Epithelial cell of prostate (primary cell): ENCODE results near the gene INSYN2B.
A peak's percentile ranks its signal among the peaks of the same experiment; 100 is the strongest.

Experiments used
- DNase-seq: peaks from one replicate; pipeline ENCODE4 v3.0.0-alpha.2; 2011; ENCODE audit warnings: low read depth, low spot score
- H3K27ac ChIP-seq: fragments of 450-650 bp; 2 replicates; pipeline ENCODE4 v1.5.1; 2017; ENCODE audit warnings: mild to moderate bottlenecking

The INSYN2B gene

DNA sequence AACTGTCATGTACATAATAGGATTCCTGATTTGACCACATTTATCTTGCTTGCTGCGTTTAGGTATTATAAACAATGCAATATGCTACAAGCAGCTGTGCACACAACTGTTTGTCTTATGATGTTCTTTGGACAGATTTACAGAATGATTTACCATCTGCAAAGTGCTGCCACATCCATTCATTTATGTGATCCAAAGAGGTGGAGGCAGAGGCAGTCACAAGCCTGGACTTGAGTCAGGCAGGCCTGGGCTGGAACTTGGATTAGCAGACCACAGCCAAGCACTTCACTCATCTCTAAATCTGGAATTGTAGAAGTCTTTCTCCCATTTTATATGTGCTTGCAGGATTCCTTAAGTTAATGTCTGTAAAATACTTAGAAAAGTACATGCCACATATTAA lies 149.0 kb downstream of the INSYN2B start:
- DNase-seq: peak; percentile 58
- H3K27ac ChIP-seq: no peak overlapping the region

DNA sequence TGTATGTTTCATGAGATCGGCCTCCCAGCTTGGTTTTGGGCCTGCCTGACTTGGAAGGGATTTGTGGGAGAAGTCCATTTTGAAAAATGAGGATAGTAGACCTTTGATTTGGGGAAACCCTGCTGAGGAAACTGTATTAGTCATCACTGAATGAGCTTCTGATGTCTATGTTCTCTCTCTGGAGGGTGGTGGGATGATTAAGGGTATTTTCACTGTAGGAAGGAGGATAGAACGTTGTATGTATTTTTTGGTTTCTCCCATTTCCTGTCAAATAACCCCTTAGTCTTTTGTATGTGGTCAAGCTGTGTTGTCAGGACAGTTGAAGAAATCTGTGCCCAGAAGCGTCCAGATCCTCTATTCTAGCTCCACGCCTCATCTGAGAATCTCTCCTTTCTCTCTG lies 151.9 kb downstream of the INSYN2B start:
- no peak overlapping the region for H3K27ac ChIP-seq
- no peak for DNase-seq

DNA sequence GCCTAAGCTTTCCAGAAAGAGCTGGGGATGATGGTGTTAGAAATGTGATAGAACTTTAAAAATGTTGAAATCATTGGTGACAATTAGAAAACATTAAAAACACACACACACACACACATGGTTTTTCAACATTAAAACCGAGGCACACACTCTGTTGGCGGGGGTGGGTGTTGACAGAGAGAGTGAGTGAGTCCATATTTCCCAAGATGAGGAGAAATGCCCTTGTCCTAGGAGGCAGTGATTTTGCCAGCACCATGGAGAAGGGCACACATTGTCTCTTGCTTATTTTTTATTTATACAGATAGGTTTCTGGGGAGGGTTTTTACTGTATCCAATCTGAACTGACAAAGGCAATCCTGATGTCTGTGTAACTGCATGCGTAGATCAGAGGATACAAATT lies 152.5 kb downstream of the INSYN2B start:
- H3K27ac ChIP-seq: no peak overlapping the region
- no peak for DNase-seq

DNA sequence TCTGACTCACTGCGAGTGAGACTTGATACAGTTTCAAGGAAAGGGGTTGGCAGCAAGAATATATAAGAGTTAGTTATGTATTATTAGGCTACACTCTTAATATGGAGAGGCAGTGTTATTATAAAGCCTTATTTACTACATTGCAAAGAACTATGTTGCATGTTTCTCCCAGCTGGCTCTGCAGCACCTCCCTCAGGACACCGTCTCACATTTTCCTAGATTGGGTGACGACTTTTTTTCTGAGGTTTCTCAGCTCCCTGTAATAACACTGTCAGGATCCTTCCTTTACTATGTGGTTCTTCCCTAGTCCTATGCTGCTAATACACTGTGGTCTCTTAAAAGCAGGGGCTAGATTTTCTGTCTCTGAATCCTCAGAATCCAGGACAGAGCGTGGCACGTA lies 153.7 kb downstream of the INSYN2B start:
- no peak overlapping the region for H3K27ac ChIP-seq
- DNase-seq: no peak

DNA sequence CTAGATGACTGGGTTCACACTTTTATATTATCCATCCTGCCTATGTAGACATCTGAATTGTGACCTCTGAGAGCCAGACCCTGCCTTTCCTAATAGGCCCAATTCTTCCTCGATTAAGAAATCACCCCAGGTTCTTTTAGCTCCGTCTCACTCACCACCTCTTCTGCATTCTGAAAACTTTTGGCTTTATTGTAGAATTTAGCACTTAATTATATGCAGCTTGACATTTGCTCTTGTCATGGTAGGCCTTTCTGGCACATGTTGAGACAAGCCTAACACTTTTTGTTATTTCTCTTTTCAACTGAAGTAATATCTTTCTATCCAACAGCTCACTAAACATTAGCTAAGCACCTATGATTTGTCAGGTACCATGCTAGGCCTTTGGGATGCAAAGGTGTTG lies 163.3 kb downstream of the INSYN2B start:
- no peak overlapping the region for H3K27ac ChIP-seq
- no peak for DNase-seq

DNA sequence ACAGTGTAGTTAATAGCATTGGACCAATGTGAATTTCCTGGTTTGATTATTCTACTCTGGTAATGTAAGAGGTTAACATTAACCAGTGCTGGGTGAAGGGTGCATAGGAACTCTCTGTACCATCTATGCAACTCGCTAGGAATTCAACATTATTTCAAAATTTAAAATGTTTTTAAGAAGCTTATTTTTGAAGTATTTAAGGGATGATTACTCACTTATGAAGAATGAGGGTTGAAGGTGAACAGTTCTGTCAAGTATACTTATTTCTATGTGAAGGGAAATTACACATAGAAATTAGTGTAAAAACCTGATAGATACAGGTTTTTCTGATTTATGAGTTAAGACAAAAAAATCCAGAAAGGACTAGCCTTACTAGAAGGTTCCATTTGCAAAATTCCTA lies 165.8 kb downstream of the INSYN2B start:
- H3K27ac ChIP-seq: no peak overlapping the region
- DNase-seq: no peak
